GM21528 (cell line): Measurements from ENCODE around the gene CRIP1.

Source experiments
- ATAC-seq: cut with Tn5 transposase; IDR thresholded peaks from one replicate; pipeline ENCODE4 v1.9.1; 2021; ENCODE audit warnings: mild to moderate bottlenecking, moderate library complexity; ENCODE audit not compliant: unreplicated experiment, low FRiP score

CRIP1 gene

DNA sequence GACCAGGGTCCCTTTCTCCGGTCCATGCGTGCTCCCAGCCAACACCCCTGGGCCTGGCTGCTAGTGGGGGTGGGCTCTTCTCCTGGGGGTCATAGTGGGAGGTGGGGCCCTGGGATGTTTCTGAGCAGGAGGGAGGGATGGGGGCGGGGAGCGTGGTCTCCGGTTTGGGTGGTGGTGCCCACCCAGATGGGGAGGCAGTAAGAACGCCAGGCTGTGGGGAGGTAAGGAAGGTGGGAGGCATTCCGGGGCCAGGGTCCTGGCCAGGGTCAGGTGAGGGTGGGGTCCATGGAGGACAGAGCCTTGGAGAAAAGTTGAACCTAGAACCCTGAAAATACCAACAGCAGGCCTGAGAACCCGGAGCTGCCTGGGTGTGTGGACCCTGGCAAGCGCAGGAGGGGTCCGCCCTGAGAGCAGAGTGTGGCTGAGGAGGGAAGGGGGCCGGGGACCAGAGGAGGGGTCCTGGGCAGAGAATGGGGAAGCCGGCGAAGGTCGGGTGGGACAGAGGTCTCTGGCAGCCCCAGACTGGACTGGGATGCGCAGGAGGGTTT, 6.4 kb upstream of the CRIP1 start:
- no peak for ATAC-seq

DNA sequence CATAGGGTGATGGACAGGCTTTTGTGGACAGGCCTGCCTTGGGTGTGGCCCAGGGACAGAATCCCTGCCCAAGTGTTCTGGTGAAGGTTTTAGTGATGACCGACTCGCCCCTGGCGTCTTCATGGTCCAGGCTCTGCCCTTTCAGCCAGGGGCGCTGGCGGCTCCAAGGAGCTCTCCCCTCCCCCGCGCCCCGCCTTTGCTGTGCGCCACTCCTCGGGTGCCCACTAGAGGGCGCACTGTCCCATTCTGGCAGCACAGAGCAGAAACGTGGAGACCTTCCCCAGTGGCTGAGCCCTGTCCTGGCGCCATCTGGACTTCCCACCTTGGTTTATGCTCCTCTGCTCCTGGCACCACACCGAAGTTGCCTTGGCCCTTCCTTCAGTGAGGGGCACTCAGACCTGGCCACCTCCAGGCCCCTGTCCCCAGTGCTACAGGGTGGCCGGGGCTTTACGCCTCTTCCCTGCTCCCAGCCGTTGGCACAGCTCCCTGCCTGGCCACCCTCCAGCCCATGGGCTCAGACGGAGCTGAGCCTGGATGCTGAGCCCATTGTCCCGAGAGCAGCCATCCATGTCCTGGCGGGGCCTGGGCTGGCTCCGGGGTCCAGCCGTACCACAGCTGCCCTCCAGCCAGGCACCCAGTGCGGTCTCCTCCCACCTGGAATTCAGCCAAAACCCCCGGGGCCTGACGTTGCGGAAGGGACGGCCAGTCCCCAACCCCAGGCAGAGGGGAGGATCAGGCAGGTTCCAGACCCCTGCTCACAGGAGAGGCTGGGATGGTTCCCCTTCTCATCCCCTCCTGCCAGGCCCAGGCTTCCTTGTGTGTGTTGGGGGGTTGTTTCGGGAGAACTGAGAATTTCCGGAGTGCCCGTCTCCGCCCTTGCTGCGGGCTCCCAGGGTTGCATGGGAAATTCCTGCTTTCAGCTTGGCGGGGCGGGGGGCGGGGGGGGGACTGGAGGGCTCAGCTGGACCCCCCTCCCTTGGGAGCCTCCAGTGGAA, 5.6 kb upstream of the CRIP1 start:
- ATAC-seq = peak; percentile 35

DNA sequence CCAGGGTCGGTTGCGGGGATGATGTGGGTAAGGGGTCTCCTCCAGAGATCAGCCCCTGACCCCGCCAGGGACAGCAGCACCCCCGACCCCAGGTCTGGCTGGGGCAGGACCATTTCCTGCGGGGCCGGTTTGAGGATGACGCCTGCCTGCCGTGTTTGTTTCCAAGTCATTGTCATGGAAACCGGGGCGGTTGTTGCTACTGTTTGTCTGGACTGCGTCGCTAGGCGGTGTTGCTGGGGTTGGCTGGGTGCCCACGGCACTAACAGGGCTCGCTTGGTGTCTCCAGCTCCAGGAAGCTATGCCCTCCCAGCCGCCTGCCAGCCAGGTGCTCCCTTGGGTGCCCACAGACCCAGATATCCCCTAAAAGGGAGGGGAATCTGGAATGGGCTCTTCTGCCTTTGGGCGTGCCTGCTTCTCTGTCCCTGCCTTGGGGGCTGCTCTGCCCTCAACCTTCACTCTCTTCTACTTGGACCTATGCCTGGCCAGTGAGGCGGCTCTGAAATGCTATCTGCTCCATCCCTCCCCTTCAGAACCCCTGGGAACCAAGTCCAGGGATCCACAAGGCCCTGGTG, 4.7 kb upstream of the CRIP1 start:
- peak; percentile 42 for ATAC-seq

DNA sequence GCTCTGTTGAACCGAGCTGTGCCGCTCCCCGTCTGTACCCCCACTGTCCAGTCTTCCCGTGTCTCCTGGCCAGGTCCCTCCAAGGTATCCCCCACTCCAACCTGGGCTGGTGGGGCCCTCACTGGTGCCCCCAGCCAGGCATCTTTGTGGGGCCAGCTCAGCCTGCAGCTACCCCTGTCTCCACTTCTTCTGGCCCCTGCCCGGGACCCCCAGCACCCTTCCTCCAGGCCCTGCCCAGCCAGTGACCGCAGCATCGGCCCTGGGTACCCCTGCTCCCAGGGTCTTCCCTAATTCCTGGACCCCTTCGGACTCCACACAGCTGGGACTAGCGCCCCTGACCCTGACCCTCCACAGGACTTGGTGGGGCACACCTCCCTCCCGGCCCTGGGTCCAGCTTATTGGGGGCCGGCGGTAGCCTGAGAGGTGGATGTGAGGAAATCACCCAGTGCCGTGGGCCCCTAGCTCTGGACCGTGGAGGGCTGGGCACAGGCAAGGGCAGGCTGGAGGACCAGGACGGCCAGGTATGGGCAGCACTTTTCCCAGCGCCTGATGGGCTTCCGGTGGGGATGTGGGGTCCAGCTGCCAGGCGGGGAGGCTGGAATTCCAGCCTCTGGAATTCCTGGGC, 4.1 kb upstream of the CRIP1 start:
- ATAC-seq = no peak

DNA sequence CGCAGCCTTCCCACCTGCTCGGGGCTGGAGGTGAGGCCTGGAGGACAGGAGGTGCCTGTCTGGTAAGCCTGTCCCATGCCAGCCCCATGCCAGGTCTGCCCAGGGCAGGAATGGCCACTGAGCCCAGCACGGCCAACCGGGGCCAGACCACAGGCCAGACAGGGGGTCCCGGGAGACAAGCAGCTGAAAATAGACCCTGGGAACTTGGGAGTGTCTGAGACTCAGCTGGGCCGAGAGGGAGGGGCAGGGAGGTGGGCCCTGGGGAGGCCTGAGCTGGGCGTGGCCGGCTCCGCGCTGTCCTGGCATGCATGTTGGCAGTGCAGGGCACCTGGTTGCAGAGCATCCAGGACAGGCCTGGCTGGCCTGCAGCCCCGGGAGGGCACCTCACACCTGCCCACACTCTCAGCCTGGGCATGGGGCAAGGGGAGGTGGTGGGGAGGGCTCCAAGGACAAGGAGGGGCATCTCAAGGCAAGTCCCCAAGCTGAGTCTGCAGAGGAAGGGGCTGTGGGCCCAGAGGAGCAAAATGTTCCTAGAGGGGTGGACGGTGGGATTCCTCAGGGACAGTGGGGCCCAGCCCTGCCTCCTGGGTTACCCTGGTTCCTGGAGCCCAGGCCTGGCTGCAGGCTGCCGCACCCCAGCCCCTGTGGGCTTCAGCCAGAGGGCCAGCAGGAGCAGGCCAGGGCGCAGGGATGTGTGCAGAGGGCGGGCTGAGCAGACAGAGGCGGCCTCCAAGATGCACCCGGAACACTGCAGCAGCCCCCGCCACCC, 3.2 kb upstream of the CRIP1 start:
- ATAC-seq = no peak

DNA sequence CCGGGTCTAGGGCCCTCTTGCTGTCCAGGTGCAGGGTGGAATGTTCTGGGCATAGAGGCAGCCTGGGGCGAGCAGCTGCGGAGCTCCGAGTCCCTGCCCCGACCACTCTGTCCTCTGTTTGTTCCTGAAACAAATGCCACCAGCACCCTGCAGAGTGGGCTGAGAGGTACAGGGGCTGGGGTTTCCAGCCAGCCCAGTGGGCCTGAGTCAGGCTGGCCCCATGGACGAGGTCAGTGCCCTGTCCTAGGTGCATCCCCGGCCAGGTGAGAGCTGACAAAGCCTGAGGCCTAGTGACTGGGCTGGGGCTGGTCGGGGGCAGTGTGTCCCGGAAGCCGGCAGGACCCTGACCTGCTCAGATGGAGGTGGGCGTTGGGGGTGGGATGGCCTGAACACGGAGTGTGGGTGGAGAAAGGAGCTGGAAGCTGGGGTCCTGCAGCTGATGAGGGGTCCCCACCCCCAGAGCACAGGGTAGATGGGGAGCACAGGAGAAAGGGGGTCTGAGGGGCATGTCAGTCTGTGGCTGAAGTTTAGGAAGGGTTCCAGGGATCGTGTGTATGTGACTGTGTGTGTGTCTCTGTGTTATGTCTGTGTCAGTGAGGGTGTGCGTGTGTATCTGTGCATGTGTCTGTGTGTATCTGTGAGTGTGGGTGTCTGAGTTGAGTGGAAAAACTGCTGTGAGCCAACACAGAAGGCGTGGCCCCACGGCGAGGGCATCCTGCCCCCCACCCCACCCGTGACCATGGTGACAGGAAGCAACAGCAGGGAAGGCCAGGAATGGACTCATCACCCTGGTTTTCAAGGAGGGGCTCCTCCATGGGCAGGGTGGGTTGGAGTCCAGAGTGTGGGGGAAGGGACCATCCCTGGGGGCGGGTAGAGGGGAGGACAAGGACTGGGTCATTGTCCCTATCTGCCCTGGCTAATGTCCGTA, 2.4 kb upstream of the CRIP1 start:
- no peak for ATAC-seq

DNA sequence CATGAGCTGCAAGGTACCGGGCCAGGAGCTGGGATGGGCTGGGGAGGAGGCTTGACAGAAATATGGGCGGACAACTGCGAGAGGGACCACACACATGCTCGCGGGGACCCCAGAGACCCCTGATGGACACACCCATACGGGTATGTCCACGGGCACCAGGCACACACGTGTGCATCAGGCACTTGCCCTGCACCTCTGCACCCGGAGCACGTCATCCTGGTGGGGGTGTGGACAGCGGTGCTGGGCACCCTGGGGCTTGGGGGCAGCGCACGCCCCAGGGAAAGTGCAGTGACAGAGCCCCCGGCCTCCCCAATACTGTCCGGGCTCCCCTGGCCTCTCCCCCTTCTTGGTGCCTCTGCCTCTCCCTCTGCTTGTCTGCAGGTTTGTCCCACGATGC, 1.7 kb upstream of the CRIP1 start:
- ATAC-seq = no peak

DNA sequence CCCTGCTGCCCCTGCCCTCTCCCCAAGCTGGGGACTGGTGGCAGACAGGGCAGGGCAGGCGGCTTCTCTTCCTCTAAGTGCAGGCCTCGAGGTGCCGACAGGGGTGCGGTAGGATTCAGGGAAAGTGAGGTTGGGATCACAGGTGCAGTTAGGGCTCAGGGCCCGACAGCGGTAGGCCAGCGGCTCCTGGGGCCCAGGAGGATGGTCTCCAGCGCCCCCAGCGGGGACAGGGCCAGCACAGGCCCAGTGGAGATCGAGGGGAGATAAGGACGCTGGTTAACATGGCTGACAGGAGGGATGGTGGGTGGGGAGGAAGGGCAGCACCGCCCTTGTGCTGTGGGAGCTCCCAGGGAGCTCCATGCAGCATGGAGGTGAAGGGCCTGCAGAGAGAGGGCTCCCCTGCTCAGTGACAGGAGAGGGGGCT, 935 bp upstream of the CRIP1 start:
- no peak for ATAC-seq

DNA sequence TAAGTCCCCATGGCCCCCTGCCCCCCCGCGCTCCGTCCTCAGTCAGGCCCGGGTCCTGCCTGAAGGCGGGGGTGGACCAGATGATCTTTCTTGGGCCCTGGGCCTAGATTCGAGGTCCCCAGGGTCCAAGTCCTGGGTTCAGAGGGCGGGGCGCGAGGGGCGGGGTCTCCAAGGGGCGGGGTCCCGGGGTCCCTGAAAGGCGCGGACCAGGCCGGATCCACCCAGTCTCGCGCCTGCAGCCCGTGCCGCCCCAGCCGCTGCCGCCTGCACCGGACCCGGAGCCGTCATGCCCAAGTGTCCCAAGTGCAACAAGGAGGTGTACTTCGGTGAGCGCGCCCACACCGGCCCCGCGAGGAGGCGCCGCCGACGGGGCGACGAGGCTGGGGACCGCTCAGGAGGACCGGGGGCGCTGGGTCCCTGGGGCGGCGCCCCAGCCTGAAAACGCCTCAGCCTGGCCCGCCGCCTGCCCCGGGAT, 325 bp downstream of the CRIP1 start:
- no peak for ATAC-seq

DNA sequence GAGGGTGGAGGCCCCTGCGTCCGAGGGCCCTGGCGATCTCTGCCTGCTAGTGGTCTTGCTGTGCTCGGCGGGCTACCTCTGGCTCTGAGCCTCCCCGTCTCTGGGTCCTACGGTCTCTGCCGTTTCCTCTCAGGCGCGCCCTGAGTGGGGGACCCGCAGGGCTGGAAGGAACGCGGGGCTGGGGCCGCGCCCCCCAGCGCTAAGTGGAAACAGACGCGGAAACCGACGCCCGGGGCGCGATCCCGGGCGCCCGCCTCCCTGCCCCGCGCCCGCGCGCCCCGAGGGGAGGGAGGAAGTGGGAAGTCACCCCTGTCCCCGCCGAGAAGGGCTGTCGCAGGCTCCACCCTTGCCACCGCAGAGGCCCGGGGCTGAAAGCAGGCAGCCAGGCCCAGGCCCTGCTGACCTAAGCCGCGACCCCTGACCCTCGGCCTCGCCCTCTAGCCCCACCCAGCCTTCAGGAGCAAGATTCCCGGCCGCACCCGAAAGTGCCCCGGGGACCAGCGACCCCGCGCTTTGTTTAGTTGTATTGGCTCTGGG, 831 bp downstream of the CRIP1 start:
- ATAC-seq = no peak

DNA sequence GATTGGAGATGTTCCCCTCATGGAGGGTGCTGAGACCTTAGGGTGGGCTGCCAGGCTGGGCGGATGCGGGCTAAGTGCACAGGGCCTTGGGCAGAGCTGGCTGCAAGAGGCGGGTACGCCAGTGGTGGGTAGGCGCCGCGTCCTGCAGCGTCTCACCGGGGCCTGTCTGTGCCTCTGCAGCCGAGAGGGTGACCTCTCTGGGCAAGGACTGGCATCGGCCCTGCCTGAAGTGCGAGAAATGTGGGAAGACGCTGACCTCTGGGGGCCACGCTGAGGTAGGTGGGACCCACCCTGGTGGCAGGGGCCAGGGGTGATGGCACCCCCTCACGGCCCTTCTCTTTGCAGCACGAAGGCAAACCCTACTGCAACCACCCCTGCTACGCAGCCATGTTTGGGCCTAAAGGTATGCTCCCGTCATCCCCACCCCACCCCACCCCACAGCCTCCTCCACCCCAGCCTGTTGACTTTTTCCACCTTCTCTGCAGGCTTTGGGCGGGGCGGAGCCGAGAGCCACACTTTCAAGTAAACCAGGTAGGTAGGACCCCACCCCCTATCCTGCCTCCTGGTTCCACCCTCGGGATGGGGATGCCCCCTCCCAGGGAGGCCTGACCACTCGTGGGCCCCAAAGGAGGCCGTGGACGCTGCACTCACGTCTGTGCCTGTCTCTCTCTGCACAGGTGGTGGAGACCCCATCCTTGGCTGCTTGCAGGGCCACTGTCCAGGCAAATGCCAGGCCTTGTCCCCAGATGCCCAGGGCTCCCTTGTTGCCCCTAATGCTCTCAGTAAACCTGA, 1.5 kb downstream of the CRIP1 start:
- ATAC-seq = no peak

DNA sequence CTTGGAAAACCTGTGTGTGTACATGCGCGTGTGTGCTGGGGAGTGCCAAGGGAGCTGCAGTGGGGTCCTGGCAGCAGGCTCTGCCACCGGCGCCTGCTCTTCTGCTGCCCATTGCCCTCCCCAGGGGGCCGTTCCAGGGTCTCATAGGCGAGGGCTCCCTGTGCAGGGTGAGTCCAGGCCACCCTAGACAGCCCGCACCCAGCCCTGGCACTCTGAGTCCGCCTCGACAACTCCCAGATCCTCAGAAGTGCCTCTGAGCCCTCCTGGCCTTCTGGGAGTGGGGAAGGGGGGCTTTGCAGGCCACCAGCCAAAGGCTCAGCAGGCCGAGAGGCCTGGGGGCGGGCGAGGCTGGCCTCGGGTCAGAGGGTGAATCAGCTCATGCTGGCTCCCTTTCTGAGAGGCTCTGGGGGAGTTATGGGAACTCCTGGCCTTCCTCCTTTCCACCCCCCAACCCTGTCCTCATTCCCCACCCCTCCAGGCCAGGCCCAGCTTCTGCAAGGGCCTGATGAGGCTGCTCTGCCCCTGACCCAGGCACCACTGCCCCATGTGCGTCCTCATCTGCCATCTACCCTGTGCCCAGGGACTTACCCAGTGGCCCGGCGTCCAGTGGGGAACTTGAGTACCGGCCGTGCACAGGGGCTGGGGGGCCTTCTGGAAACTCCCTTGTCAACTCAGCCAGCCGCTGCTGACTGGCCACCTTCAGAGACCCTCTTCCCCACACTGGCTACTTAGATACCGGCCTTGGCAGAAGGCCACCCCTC, 2.3 kb downstream of the CRIP1 start:
- ATAC-seq = no peak

DNA sequence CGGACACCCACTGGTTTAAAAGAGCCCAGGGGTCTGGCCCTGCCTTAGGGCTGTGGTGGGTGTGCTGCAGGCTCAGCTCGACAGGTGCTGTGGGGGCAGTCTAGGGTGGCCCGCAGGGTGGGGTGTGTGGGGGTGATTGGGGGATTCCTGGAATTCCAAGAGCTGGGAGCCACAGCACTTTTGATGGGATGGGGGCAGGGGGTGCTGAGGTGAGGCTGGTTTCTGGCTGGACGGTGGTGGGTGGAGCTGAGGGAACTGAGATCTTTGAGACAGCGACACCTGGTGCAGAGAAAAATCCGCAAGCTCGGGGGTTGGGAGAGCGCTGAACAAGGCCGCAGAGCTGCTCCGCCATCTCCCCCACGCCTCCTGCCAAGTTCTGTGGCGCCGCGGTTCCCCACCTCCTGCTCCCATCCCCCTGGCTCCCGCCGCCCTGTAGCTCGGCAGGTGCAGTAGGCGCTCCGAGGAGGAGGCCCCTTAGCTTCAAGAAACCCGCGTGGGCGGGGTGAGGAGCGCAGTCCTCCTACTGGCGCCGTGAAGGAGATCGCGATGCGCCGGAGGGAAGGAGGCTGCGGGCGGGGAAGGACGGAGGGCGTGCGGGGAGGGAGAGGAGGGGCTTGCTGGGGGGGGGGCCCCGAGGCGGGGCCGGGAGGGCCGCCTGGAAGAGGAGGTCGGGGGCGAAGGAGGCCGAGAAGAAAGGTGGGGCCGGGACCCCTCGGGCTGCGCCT, 3.0 kb downstream of the CRIP1 start:
- ATAC-seq = no peak

DNA sequence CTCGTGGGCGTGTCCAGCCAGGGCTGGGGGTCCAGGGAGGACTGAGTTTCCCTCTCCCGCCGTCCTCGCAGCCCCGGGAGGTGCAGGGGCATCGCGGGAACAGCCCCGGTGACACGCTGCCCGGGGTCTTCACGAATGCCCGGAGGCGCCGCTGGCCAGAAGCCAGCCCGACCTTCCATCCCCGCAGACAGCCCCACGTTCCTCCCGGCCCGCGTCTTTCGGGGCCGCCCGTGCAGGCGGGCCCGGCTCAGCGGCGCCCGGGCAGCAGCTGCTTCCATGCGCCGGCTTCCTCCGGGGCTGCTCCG, 3.5 kb downstream of the CRIP1 start:
- ATAC-seq = peak; percentile 1

DNA sequence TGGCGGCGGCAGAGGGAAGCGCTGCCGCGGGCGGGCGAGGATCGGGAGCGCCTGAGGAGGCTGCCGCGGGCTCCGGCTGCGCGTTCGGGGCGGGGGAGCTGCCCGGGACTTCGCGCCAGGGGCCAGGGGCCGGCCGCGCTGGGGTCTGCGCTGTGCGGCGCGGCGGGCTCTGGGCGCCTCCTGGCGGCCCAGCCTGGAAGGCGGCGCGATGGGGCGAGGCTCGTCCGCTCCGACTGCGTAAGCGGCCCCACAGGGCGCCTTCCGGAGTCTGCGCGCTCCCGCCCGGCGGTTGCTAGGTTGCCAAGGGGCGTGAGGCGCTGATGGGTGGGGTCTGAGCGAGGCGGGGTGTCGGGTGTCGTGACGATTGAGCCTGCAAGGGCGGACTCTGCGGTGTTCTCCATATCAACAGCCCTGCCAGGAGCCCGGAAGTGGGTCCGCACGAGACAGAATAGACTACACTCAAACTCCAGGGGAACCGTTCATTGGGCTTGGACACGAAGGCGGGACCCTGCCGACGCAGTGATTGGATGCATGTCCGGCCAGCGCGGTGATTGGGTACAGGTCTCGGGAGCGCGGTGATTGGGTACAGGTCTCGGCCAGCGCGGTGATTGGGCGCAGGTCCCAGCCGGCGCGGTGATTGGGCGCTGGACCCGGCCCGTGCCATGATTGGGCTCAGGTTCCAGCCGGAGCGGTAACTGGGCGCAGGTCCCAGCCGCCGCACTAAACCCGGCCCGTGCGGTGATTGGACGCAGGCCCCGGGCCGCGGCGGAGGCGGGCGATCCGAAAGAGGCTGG, 4.1 kb downstream of the CRIP1 start, which contains the start of gene TEDC1:
TSS of gene TEDC1 (plus strand) at position 675 of the 794 bp plus-strand sequence. CDS start 130 bp downstream, outside the sequence.
- ATAC-seq = peak; percentile 75

DNA sequence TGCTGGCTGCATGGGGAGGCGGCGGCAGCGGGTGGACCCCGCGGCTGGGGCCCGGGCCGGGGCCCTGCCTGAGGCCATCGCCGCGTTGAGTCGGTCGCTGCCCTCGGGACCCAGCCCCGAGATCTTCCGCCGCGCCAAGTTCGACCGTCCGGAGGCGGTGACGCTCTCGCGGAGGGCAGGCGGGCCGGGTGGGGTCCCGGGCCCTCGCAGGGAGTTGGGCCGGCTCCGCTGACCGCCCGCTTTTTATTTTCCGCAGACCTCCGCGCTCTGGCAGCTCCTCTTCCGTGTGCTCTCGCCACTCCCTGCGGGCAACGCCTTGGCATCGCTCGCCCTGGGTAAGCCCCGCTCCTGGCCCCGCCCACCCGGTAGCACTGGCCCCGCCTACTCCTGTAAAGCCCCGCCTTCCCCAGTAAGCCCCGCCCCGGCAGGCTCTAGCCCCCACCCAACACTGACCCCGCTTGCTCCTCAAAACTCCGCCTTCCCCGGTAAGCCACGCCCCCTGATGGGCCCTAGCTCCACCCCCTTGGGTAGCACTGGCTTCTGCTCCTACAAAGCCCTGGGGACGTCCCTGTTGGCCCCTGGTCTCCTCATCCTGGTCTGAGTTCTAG, 4.8 kb downstream of the CRIP1 start:
- ATAC-seq = no peak
